ENCODE results near the gene KCNAB1. TPM values are rescaled to one million over a fixed set of nuclear protein-coding genes. Genes with fewer than 3 reads are reported as not detected.

The KCNAB1 gene
- total RNA-seq, 4 donors from 2014 or later = 0.38 to 1.5 (median 0.49) TPM

DNA sequence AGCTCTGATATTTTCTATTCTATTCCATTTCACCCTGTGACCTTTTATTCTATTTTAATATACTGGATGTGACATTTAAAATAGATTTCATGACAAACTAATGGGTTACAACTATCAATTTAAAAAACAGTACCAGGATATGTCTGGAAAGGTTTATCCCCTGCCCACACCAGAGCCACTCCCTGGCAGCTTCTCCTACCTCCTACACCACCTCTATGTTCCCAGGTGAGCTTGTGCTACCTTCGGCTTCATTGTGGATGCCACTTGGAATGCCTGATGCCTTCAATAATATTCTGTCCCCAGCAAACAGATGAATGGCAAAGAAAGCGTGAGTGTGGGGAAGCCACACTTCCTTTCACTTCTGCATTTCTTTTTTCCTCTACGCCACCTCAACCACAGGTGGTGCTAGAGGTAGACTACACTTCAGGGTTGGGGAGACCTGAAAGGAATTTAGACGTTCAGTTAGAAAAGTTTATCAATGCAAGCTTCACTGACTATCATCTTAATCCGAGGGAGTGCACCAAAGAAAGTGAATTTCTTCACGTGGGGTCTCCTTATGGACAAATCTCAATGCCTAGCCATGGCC, 221.5 kb downstream of the KCNAB1 start:
- Histone ChIP-seq H3K9me3 (no peaks in the 10 kb centered on the region), H3K4me1 (no peaks in the 10 kb centered on the region), H3K27ac (no peak overlapping the region), H3K4me3 (no peak overlapping the region), H3K36me3 (no peaks in the 10 kb centered on the region), H3K27me3 (no peaks in the 10 kb centered on the region)
- no peak for DNase-seq (ENCODE audit: low spot score in 2 of 2)
- 85% methylated on average over 6 of the region's 6 CpGs for WGBS
- no peak for TF ChIP-seq POLR2AphosphoS5 (IDR thresholded peaks at IDR 0.05)
- TF ChIP-seq, protein P1, sequence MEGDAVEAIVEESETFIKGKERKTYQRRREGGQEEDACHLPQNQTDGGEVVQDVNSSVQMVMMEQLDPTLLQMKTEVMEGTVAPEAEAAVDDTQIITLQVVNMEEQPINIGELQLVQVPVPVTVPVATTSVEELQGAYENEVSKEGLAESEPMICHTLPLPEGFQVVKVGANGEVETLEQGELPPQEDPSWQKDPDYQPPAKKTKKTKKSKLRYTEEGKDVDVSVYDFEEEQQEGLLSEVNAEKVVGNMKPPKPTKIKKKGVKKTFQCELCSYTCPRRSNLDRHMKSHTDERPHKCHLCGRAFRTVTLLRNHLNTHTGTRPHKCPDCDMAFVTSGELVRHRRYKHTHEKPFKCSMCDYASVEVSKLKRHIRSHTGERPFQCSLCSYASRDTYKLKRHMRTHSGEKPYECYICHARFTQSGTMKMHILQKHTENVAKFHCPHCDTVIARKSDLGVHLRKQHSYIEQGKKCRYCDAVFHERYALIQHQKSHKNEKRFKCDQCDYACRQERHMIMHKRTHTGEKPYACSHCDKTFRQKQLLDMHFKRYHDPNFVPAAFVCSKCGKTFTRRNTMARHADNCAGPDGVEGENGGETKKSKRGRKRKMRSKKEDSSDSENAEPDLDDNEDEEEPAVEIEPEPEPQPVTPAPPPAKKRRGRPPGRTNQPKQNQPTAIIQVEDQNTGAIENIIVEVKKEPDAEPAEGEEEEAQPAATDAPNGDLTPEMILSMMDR (IDR thresholded peaks at IDR 0.05) = no peak
- TF ChIP-seq POLR2A (IDR thresholded peaks at IDR 0.05) = no peak
- TF ChIP-seq EP300 (IDR thresholded peaks at IDR 0.05) = no peak

DNA sequence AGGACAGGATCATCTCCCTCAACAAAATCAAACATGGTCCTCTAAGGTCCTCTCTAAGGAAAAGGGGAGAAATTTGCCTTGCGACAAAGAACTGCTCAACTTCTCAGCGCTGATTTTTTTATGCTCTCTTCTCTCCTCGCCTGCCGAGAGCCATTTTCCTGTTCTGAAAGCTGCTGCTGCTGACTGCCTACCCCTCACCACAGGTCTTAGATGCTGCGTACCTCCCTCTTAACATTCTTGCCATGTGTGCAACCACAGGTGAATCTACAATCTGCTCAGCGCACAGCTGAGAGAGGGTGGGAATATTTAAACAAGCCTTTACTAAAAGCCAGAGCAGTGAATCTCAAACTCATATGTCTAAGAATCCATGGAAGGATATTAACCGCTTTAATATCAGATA, 223.8 kb downstream of the KCNAB1 start:
- Histone ChIP-seq H3K9me3 (no peaks in the 10 kb centered on the region), H3K27ac (no peak overlapping the region), H3K4me1 (no peaks in the 10 kb centered on the region), H3K36me3 (no peaks in the 10 kb centered on the region), H3K27me3 (no peaks in the 10 kb centered on the region), H3K4me3 (no peak overlapping the region)
- no peak for DNase-seq (ENCODE audit: low spot score in 2 of 2)
- 97% methylated on average over 7 of the region's 7 CpGs for WGBS
- TF ChIP-seq EP300 (IDR thresholded peaks at IDR 0.05) = no peak
- TF ChIP-seq, protein P1 (IDR thresholded peaks at IDR 0.05) = no peak
- no peak for TF ChIP-seq POLR2A (IDR thresholded peaks at IDR 0.05)
- TF ChIP-seq POLR2AphosphoS5 (IDR thresholded peaks at IDR 0.05) = no peak

DNA sequence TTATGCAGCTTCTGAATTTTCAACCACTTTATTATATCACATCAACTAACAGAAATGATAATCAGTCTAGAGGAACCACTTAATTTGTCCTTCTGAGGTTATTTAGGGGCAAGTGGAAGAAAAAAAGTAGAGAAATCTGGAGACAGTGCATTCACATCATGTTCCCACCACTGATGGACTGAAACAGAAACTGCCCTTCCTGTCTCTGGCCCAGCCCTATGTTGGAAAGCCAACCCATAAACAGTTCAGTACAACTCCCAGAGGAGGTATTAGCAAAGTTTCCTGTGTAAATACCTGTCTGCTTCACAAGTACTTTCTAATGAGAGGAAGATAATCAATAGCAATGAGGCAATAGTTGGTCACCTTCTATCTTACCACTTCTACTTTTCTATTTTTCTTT, 228.7 kb downstream of the KCNAB1 start:
- TF ChIP-seq, protein P1 (IDR thresholded peaks at IDR 0.05) = no peak
- TF ChIP-seq EP300 (IDR thresholded peaks at IDR 0.05) = no peak
- no peak for TF ChIP-seq POLR2A (IDR thresholded peaks at IDR 0.05)
- TF ChIP-seq POLR2AphosphoS5 (IDR thresholded peaks at IDR 0.05) = no peak
- H3K9me3 ChIP-seq = no peaks in the 10 kb centered on the region
- no peaks in the 10 kb centered on the region for H3K4me1 ChIP-seq
- DNase-seq (ENCODE audit: low spot score in 2 of 2) = no peak
- H3K27me3 ChIP-seq = no peaks in the 10 kb centered on the region
- H3K4me3 ChIP-seq = no peak overlapping the region
- no peak overlapping the region for H3K27ac ChIP-seq
- H3K36me3 ChIP-seq = no peaks in the 10 kb centered on the region

DNA sequence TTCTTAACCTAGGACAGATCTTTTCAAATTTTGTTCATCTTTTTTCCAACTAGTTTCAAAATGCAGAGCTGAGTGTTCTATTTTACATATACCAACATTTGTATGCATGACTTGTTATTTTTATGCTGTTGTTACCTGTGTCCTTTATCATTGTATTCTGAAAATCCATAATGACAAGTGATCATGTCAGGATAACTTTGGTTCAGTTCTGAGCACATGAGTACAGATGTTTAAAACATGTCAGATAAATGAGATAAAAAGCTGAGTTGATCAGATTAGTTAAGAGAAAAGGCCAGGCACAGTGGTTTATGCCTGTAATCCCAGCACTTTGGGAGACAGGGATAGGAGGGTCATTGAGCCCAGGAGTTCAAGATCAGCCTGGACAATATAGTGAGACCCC, 229.6 kb downstream of the KCNAB1 start:
- Histone ChIP-seq H3K4me3 (no peak overlapping the region), H3K4me1 (no peaks in the 10 kb centered on the region), H3K36me3 (no peaks in the 10 kb centered on the region), H3K9me3 (no peaks in the 10 kb centered on the region), H3K27ac (no peak overlapping the region), H3K27me3 (no peaks in the 10 kb centered on the region)
- no peak for DNase-seq (ENCODE audit: low spot score in 2 of 2)
- TF ChIP-seq, protein P1 (IDR thresholded peaks at IDR 0.05) = no peak
- no peak for TF ChIP-seq POLR2AphosphoS5 (IDR thresholded peaks at IDR 0.05)
- no peak for TF ChIP-seq EP300 (IDR thresholded peaks at IDR 0.05)
- no peak for TF ChIP-seq POLR2A (IDR thresholded peaks at IDR 0.05)

DNA sequence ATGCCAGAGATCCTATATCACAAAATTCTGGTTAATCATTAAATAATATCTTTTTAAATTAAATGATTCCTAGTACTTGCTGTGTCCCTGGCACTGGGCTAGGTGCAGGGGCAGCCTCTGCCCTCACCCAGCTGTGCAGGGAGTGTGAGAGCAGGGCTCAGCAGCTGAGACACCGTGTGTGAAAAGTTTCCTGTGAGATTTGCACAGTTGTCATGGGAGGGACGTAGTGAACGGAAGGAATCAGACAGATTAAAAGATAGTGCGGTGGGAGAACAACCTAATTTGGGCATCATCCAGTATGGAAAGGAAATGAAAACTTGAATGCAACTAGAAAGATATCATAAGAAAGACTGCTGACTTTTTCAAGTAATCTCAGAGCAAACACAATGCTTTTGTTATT, 230.4 kb downstream of the KCNAB1 start:
- DNase-seq (ENCODE audit: low spot score in 2 of 2) = no peak
- Histone ChIP-seq H3K9me3 (no peaks in the 10 kb centered on the region), H3K4me1 (no peaks in the 10 kb centered on the region), H3K36me3 (no peaks in the 10 kb centered on the region), H3K27me3 (no peaks in the 10 kb centered on the region), H3K27ac (no peak overlapping the region), H3K4me3 (no peak overlapping the region)
- 36% methylated on average over 4 of the region's 4 CpGs for WGBS
- TF ChIP-seq POLR2A (IDR thresholded peaks at IDR 0.05) = no peak
- TF ChIP-seq POLR2AphosphoS5 (IDR thresholded peaks at IDR 0.05) = no peak
- TF ChIP-seq EP300 (IDR thresholded peaks at IDR 0.05) = no peak
- TF ChIP-seq, protein P1 (IDR thresholded peaks at IDR 0.05) = no peak

Data from suprapubic skin (tissue), 4 donors.